ENCODE measurements around the gene SNX21. TPM values are rescaled to one million over a fixed set of nuclear protein-coding genes. Genes with fewer than 3 reads are reported as not detected.

Gene SNX21
- total and polyA plus RNA-seq, 4 donors, result 3.8 to 10.6 (median 4.8) TPM

DNA sequence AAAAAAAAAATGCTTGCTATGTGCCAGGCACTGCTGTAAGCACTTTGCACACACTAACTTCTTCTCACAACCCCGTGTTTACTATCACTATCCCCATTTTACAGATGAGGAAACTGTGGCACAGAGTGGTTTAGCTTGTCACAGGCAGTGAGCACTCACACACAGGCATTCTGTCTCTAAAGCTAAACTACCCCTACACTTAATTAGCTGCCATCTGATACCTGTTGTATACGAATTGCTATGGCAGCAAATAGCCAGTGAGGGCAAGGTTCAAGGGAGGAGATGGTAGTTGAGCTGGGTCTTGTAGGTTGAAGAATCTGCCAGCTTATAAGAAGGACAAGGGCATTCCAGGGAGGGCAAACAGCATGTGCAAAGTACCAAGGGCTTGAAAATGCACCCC, 11.7 kb upstream of the SNX21 start:
- 67% methylated on average over 2 of the region's 2 CpGs for WGBS
- no peak overlapping the region for H3K27ac ChIP-seq (ENCODE audit: low read depth in 1 of 2, low read length in 2 of 2)
- DNase-seq (ENCODE audit: low spot score), result no peak
- H3K4me1 ChIP-seq (ENCODE audit: control insufficient read depth in 4 of 4, insufficient read depth in 4 of 4, low read length in 3 of 4), result peaks cover 0 to 7% (median 1%) of the 10 kb centered on the region in 4 donors
- no peak for TF ChIP-seq HNF4A (conservative IDR thresholded peaks at IDR 0.05)
- no peak for TF ChIP-seq JUND (IDR thresholded peaks at IDR 0.05)
- TF ChIP-seq SP1 (IDR thresholded peaks at IDR 0.05), result no peak
- TF ChIP-seq CTCF (IDR thresholded peaks at IDR 0.05; ENCODE audit: low read depth, low read length, missing input control), result no peak
- TF ChIP-seq, protein P1, sequence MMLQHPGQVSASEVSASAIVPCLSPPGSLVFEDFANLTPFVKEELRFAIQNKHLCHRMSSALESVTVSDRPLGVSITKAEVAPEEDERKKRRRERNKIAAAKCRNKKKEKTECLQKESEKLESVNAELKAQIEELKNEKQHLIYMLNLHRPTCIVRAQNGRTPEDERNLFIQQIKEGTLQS (IDR thresholded peaks at IDR 0.05), result no peak
- no peak for TF ChIP-seq RXRA (IDR thresholded peaks at IDR 0.05)
- TF ChIP-seq TAF1 (conservative IDR thresholded peaks at IDR 0.05), result no peak
- TF ChIP-seq, protein P2, sequence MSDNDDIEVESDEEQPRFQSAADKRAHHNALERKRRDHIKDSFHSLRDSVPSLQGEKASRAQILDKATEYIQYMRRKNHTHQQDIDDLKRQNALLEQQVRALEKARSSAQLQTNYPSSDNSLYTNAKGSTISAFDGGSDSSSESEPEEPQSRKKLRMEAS (IDR thresholded peaks at IDR 0.05), result no peak
- no peak for TF ChIP-seq FOXA2 (IDR thresholded peaks at IDR 0.05)
- TF ChIP-seq REST (IDR thresholded peaks at IDR 0.05), result no peak
- TF ChIP-seq EGR1 (IDR thresholded peaks at IDR 0.05; ENCODE audit: low read depth in 2 of 2), result no peak
- no peak for TF ChIP-seq RAD21 (IDR thresholded peaks at IDR 0.05)
- TF ChIP-seq NR2F2 (IDR thresholded peaks at IDR 0.05), result no peak
- TF ChIP-seq, protein P3, sequence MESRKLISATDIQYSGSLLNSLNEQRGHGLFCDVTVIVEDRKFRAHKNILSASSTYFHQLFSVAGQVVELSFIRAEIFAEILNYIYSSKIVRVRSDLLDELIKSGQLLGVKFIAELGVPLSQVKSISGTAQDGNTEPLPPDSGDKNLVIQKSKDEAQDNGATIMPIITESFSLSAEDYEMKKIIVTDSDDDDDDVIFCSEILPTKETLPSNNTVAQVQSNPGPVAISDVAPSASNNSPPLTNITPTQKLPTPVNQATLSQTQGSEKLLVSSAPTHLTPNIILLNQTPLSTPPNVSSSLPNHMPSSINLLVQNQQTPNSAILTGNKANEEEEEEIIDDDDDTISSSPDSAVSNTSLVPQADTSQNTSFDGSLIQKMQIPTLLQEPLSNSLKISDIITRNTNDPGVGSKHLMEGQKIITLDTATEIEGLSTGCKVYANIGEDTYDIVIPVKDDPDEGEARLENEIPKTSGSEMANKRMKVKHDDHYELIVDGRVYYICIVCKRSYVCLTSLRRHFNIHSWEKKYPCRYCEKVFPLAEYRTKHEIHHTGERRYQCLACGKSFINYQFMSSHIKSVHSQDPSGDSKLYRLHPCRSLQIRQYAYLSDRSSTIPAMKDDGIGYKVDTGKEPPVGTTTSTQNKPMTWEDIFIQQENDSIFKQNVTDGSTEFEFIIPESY (IDR thresholded peaks at IDR 0.05), result no peak
- H3K4me3 ChIP-seq (ENCODE audit: low read depth in 1 of 3, low read length in 3 of 3), result no peak overlapping the region
- H3K27me3 ChIP-seq (ENCODE audit: control insufficient read depth in 4 of 4, insufficient read depth in 4 of 4, low read length in 3 of 4), result peaks cover 0 to 8% (median 3%) of the 10 kb centered on the region in 4 donors
- H3K9ac ChIP-seq (ENCODE audit: low read depth in 1 of 2, low read length in 2 of 2), result no peak overlapping the region
- H3K36me3 ChIP-seq (ENCODE audit: control insufficient read depth in 4 of 4, insufficient read depth in 3 of 4, low read depth in 1 of 4, low read length in 3 of 4), result no peaks in the 10 kb centered on the region
- H3K9me3 ChIP-seq (ENCODE audit: control insufficient read depth in 4 of 4, low read length in 3 of 4), result no peaks in the 10 kb centered on the region

DNA sequence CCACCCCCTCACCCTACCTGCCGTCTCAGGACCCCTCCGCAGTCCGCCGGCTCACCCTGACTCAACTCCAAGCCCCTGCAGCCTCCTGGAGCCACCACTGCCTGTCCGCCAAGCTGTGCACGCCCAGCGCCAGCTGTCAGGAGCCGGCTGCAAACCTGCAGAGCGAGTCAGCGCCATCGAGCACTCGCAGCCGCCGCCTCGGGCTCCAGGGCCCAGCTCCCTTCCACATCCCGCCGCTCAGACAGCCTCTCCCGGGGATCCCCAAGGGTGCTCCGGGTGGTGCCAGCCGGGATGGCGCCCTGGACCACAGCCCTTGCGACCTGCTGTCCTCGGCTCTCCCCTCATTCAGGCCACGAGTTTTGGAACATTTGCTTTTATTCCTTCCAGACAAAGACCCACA, 10.7 kb upstream of the SNX21 start:
- no peak overlapping the region for H3K4me3 ChIP-seq (ENCODE audit: low read depth in 1 of 3, low read length in 3 of 3)
- WGBS, result 11% methylated on average over 24 of the region's 24 CpGs
- TF ChIP-seq HNF4G (IDR thresholded peaks at IDR 0.05), result no peak
- no peak for TF ChIP-seq RAD21 (IDR thresholded peaks at IDR 0.05)
- TF ChIP-seq HNF4A (conservative IDR thresholded peaks at IDR 0.05), result no peak
- TF ChIP-seq REST (IDR thresholded peaks at IDR 0.05), result no peak
- no peak for TF ChIP-seq FOXA1 (IDR thresholded peaks at IDR 0.05)
- TF ChIP-seq GABPA (IDR thresholded peaks at IDR 0.05 in 1 of 2, conservative IDR thresholded peaks at IDR 0.05 in 1 of 2), result no peak
- TF ChIP-seq, protein P3 (IDR thresholded peaks at IDR 0.05), result no peak

More for the DNA sequence above, 10.7 kb upstream of the SNX21 start:
- Histone ChIP-seq H3K27ac (ENCODE audit: low read depth in 1 of 2, low read length in 2 of 2) (no peak overlapping the region), H3K9me3 (ENCODE audit: control insufficient read depth in 4 of 4, low read length in 3 of 4) (no peaks in the 10 kb centered on the region), H3K9ac (ENCODE audit: low read depth in 1 of 2, low read length in 2 of 2) (no peak overlapping the region), H3K36me3 (ENCODE audit: control insufficient read depth in 4 of 4, insufficient read depth in 3 of 4, low read depth in 1 of 4, low read length in 3 of 4) (no peaks in the 10 kb centered on the region), H3K4me1 (ENCODE audit: control insufficient read depth in 4 of 4, insufficient read depth in 4 of 4, low read length in 3 of 4) (peaks cover 0 to 7% (median 1%) of the 10 kb centered on the region in 4 donors), H3K27me3 (ENCODE audit: control insufficient read depth in 4 of 4, insufficient read depth in 4 of 4, low read length in 3 of 4) (peaks cover 0 to 8% (median 3%) of the 10 kb centered on the region in 4 donors)
- DNase-seq (ENCODE audit: low spot score), result no peak
